ENCODE measurements around the gene MACF1. TPM values are rescaled to one million over a fixed set of nuclear protein-coding genes. Genes with fewer than 3 reads are reported as not detected.

The MACF1 gene
- total and polyA plus RNA-seq, 2 of the 13 experiments (the other 11 are each of a cell fraction or from before 2014, with no cell fraction given): 36.7 to 65.4 TPM

- TF ChIP-seq, protein P1, sequence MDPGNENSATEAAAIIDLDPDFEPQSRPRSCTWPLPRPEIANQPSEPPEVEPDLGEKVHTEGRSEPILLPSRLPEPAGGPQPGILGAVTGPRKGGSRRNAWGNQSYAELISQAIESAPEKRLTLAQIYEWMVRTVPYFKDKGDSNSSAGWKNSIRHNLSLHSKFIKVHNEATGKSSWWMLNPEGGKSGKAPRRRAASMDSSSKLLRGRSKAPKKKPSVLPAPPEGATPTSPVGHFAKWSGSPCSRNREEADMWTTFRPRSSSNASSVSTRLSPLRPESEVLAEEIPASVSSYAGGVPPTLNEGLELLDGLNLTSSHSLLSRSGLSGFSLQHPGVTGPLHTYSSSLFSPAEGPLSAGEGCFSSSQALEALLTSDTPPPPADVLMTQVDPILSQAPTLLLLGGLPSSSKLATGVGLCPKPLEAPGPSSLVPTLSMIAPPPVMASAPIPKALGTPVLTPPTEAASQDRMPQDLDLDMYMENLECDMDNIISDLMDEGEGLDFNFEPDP (CRISPR knock-in tag; conservative IDR thresholded peaks at IDR 0.05): 0 out of 2 replicates have a peak, but pooled peaks have one; percentile 38
- TF ChIP-seq FOXA3 (CRISPR knock-in tag; IDR thresholded peaks at IDR 0.05) (peak; percentile 75), PITX1 (CRISPR knock-in tag; IDR thresholded peaks at IDR 0.05) (peak; percentile 61; the same call in 1 of the 2 replicates), POLR2A (IDR thresholded peaks at IDR 0.05; ENCODE audit: insufficient read depth in 1 of 2, low read depth in 2 of 2, low read length in 2 of 2) (peak; percentile 59 to 75; a peak in 3 of 4 replicates), GPN1 (CRISPR knock-in tag; IDR thresholded peaks at IDR 0.05; ENCODE audit: borderline replicate concordance) (no peak), TEAD3 (CRISPR knock-in tag; optimal IDR thresholded peaks at IDR 0.05; ENCODE audit: borderline replicate concordance) (peak; percentile 80), ZNF557 (CRISPR knock-in tag; IDR thresholded peaks at IDR 0.05) (0 out of 2 replicates have a peak, but pooled peaks have one; percentile 43), CBX1 (IDR thresholded peaks at IDR 0.05; ENCODE audit: low read depth) (no peak), ZNF800 (CRISPR knock-in tag; IDR thresholded peaks at IDR 0.05) (no peak), KLF16 (CRISPR knock-in tag; IDR thresholded peaks at IDR 0.05) (peak in 1 of 2 experiments; percentile 19; a peak in 1 of 4 replicates), ZNF549 (CRISPR knock-in tag; IDR thresholded peaks at IDR 0.05) (no peak), ZNF598 (CRISPR knock-in tag; IDR thresholded peaks at IDR 0.05; ENCODE audit: borderline replicate concordance) (no peak; the same call in 1 of the 2 replicates), SNAPC4 (CRISPR knock-in tag; IDR thresholded peaks at IDR 0.05) (peak; percentile 80), ZFX (CRISPR knock-in tag; IDR thresholded peaks at IDR 0.05; ENCODE audit: low read depth) (no peak), KLF11 (CRISPR knock-in tag; IDR thresholded peaks at IDR 0.05) (no peak; the same call in 1 of the 2 replicates), TCF7 (IDR thresholded peaks at IDR 0.05; ENCODE audit: low read depth) (no peak), HIVEP1 (CRISPR knock-in tag; IDR thresholded peaks at IDR 0.05) (no peak), ZNF326 (CRISPR knock-in tag; IDR thresholded peaks at IDR 0.05; ENCODE audit: borderline replicate concordance) (no peak), SIN3B (IDR thresholded peaks at IDR 0.05; ENCODE audit: low read length) (peak; percentile 58; the same call in 1 of the 2 replicates)
- TF ChIP-seq, protein P2, sequence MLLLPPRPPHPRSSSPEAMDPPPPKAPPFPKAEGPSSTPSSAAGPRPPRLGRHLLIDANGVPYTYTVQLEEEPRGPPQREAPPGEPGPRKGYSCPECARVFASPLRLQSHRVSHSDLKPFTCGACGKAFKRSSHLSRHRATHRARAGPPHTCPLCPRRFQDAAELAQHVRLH (CRISPR knock-in tag; IDR thresholded peaks at IDR 0.05; ENCODE audit: borderline replicate concordance, low read depth): 0 out of 2 replicates have a peak, but pooled peaks have one; percentile 24
- TF ChIP-seq, protein P3, sequence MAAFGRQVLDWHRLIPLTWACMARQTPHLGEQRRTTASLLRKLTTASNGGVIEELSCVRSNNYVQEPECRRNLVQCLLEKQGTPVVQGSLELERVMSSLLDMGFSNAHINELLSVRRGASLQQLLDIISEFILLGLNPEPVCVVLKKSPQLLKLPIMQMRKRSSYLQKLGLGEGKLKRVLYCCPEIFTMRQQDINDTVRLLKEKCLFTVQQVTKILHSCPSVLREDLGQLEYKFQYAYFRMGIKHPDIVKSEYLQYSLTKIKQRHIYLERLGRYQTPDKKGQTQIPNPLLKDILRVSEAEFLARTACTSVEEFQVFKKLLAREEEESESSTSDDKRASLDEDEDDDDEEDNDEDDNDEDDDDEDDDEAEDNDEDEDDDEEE (CRISPR knock-in tag; IDR thresholded peaks at IDR 0.05): no peak; the same call in 1 of the 2 replicates
These were observed 46.0 kb upstream of the MACF1 start (continued) for GRCh38 chr1:39158327-39159086.

Data from HepG2 (cell line).